HCT116 (cell line): ENCODE data around the gene SLC25A48. TPM values are rescaled to one million over a fixed set of nuclear protein-coding genes. Genes with fewer than 3 reads are reported as not detected.

ENCODE experiments used
- ATAC-seq: fragments of 200-7000 bp; cut with Tn5 transposase; 2 replicates; pipeline ENCODE4 v1.9.1; 2020; ENCODE audit warnings: mild to moderate bottlenecking, moderate library complexity
- BruUV-seq: library from RNA; stranded (reverse); fragments of 400-500 nt; replicated peaks from 2 replicates; lab custom pipeline; 2021; lab: Mats Ljungman, UMichigan
- CTCF ChIA-PET: fragments of 300-600 bp; sonication (Branson Sonifier 250); formaldehyde crosslinking; loops from one replicate; lab custom pipeline; 2021; ENCODE audit warnings: antibody characterized with exemption; lab: Charles Lee
- POLR2A ChIA-PET: fragments of 300-600, 350-600 bp; sonication (Branson Sonifier 250); formaldehyde crosslinking; loops from one replicate; lab custom pipeline; 2021; ENCODE audit warnings: antibody characterized with exemption; lab: Charles Lee
- RAD21 ChIA-PET, 2 experiments: fragments of 300-600 bp; sonication (Branson Sonifier 250); formaldehyde crosslinking; loops; one replicate each; lab custom pipeline; 2023; ENCODE audit warnings: low total read pairs in 2 of 2; ENCODE audit not compliant: uncharacterized antibody in 2 of 2, unreplicated experiment in 2 of 2, low non-redundant PET in 1 of 2; lab: Charles Lee
- DNase-seq: peaks from one replicate; pipeline ENCODE4 v3.0.0-alpha.2; 2010; ENCODE audit warnings: low read depth, low spot score
- H2AFZ ChIP-seq: fragments of 200-600 bp; shearing (Covaris generic), sonication (generic); 2 replicates; pipeline ENCODE4 v1.6.1; 2017; ENCODE audit warnings: low read depth, mixed run types, mixed read lengths, antibody characterized with exemption, low read length; ENCODE audit not compliant: poor library complexity, severe bottlenecking
- H3K27ac ChIP-seq: 2 replicates; pipeline ENCODE4 v1.5.1; 2012; ENCODE audit warnings: low read depth, low read length
- H3K27me3 ChIP-seq: fragments of 200-600 bp; sonication (generic); 2 replicates; pipeline ENCODE4 v1.6.1; 2016; ENCODE audit warnings: mixed run types, low read length, mixed read lengths; ENCODE audit not compliant: insufficient read depth
- H3K36me3 ChIP-seq, 2 experiments: fragments of 200-500 bp in 1 of 2; fragments of 200-600 bp in 1 of 2; sonication (Bioruptor generic) in 1 of 2; sonication (generic) in 1 of 2; 2 replicates each; pipeline versions ENCODE4 v1.5.1 to v1.6.1; 2014 to 2016; ENCODE audit warnings: low read length in 2 of 2, inconsistent platforms in 1 of 2, mixed read lengths in 1 of 2, mixed run types in 1 of 2; ENCODE audit not compliant: insufficient read depth in 2 of 2, control insufficient read depth in 1 of 2
- H3K4me1 ChIP-seq, 2 experiments: fragments of 200-600 bp in 1 of 2; sonication (generic) in 1 of 2; 2 replicates each; pipeline versions ENCODE4 v1.5.1 to v1.6.1; 2012 to 2017; ENCODE audit warnings: low read length in 2 of 2, inconsistent platforms in 1 of 2, mild to moderate bottlenecking in 1 of 2, mixed read lengths in 1 of 2, mixed run types in 1 of 2, moderate library complexity in 1 of 2; ENCODE audit not compliant: insufficient read depth in 2 of 2, control insufficient read depth in 1 of 2
- H3K4me2 ChIP-seq: fragments of 200-600 bp; sonication (generic); 2 replicates; pipeline ENCODE4 v1.6.1; 2017; ENCODE audit warnings: mixed run types, low read length, mixed read lengths
- H3K4me3 ChIP-seq, 2 experiments: fragments of 200-600 bp in 1 of 2; sonication (generic) in 1 of 2; replicated peaks in 1 of 2; 2 replicates each; pipeline ENCODE4 v1.5.1; 2011 to 2016; ENCODE audit warnings: low read length in 2 of 2, control low read depth in 1 of 2, low read depth in 1 of 2, mild to moderate bottlenecking in 1 of 2, mixed read lengths in 1 of 2, mixed run types in 1 of 2
- H3K79me2 ChIP-seq: fragments of 200-600 bp; sonication (generic); 2 replicates; pipeline ENCODE4 v1.6.1; 2017; ENCODE audit warnings: mild to moderate bottlenecking, mixed run types, low read length, moderate library complexity, mixed read lengths; ENCODE audit not compliant: insufficient read depth
- H3K9ac ChIP-seq: fragments of 200-600 bp; sonication (generic); 2 replicates; pipeline ENCODE4 v1.6.1; 2016; ENCODE audit warnings: low read length, mixed read lengths
- H3K9me2 ChIP-seq: fragments of 200-600 bp; sonication (generic), shearing (Covaris generic); 2 replicates; pipeline ENCODE4 v1.6.1; 2017; ENCODE audit warnings: mixed run types, mild to moderate bottlenecking, moderate library complexity; ENCODE audit not compliant: insufficient read depth
- H3K9me3 ChIP-seq, 2 experiments: fragments of 200-500 bp in 1 of 2; fragments of 200-600 bp in 1 of 2; sonication (Bioruptor generic) in 1 of 2; sonication (generic) in 1 of 2; 2 replicates each; pipeline ENCODE4 v1.6.1; 2014 to 2017; ENCODE audit warnings: low read length in 2 of 2, mixed read lengths in 2 of 2, inconsistent platforms in 1 of 2, low read depth in 1 of 2, mild to moderate bottlenecking in 1 of 2, mixed run types in 1 of 2, moderate library complexity in 1 of 2; ENCODE audit not compliant: control insufficient read depth in 1 of 2, insufficient read depth in 1 of 2
- H4K20me1 ChIP-seq: fragments of 200-600 bp; sonication (generic), shearing (Covaris generic); 2 replicates; pipeline ENCODE4 v1.6.1; 2017; ENCODE audit warnings: mixed run types, mild to moderate bottlenecking, moderate library complexity; ENCODE audit not compliant: insufficient read depth
- CEBPB ChIP-seq: IDR thresholded peaks from 2 replicates; pipeline ENCODE4 v1.6.1; 2012; ENCODE audit warnings: low read depth
- CTCF ChIP-seq, 3 experiments: fragments of 200-600 bp in 1 of 3; sonication (generic) in 1 of 3; IDR thresholded peaks in 2 of 3; conservative IDR thresholded peaks in 1 of 3; 2 replicates each; pipeline ENCODE4 v1.5.1; 2012 to 2017; ENCODE audit warnings: low read depth in 2 of 3, low read length in 2 of 3, antibody characterized with exemption in 1 of 3, borderline replicate concordance in 1 of 3, control low read depth in 1 of 3, mild to moderate bottlenecking in 1 of 3, mixed read lengths in 1 of 3, mixed run types in 1 of 3, moderate library complexity in 1 of 3; ENCODE audit not compliant: insufficient read depth in 1 of 3
- ELF1 ChIP-seq: IDR thresholded peaks from 2 replicates; pipeline ENCODE4 v1.6.1; 2012; ENCODE audit warnings: low read depth, borderline replicate concordance
- EZH2phosphoT487 ChIP-seq: fragments of 200-600 bp; IDR thresholded peaks from 2 replicates; pipeline ENCODE4 v1.6.1; 2018; ENCODE audit warnings: antibody characterized with exemption, borderline replicate concordance
- RAD21 ChIP-seq: IDR thresholded peaks from 2 replicates; pipeline ENCODE4 v1.6.1; 2012; ENCODE audit warnings: low read depth, mild to moderate bottlenecking
- SIN3A ChIP-seq: IDR thresholded peaks from 2 replicates; pipeline ENCODE4 v1.6.1; 2012; ENCODE audit warnings: low read depth
- YY1 ChIP-seq: IDR thresholded peaks from 2 replicates; pipeline ENCODE4 v1.6.1; 2011; ENCODE audit warnings: low read length, low read depth, moderate library complexity, mild to moderate bottlenecking; ENCODE audit not compliant: insufficient replicate concordance; ENCODE audit errors: extremely low read depth
- ZFX ChIP-seq: fragments of 450-650 bp; IDR thresholded peaks from 2 replicates; pipeline ENCODE4 v1.6.1; 2017
- intact Hi-C: fragments of 100-400 bp; cut with micrococcal nuclease; formaldehyde crosslinking; loops from 2 replicates; pipeline ENCODE4 v1.10.0; 2022
- total RNA-seq: library from RNA; stranded (reverse); gene quantifications from one replicate; pipeline ENCODE4 v1.2.1, GENCODE V29; 2021; ENCODE audit not compliant: unreplicated experiment

SLC25A48 gene
- total RNA-seq, 1 experiment from 2014 or later: 2.8 TPM

- TF ChIP-seq CTCF (IDR thresholded peaks at IDR 0.05 in 2 of 3, conservative IDR thresholded peaks at IDR 0.05 in 1 of 3; ENCODE audit: borderline replicate concordance in 1 of 3, insufficient read depth in 1 of 3, low read depth in 2 of 3, low read length in 2 of 3) (no peak), RAD21 (no peak), ZFX (no peak), EZH2phosphoT487 (no peak), SIN3A (no peak), YY1 (no peak), ELF1 (no peak), CEBPB (no peak)
- Histone ChIP-seq H3K9me3 (no peaks in the 10 kb centered on the region), H3K36me3 (no peaks in the 10 kb centered on the region), H3K4me3 (no peak overlapping the region), H3K79me2 (no peaks in the 10 kb centered on the region), H4K20me1 (no peaks in the 10 kb centered on the region), H3K9ac (no peak overlapping the region), H3K4me1 (peaks cover 0 to 17% of the 10 kb centered on the region in 2 experiments; a peak in 1 of 4 replicates), H3K27me3 (no peaks in the 10 kb centered on the region), H3K27ac (no peak overlapping the region), H3K9me2 (no peaks in the 10 kb centered on the region), H3K4me2 (no peak overlapping the region), H2AFZ (no peak overlapping the region)
- BruUV-seq: no TSS peak
- intact Hi-C loops: no loop called here
- ChIA-PET CTCF (interaction anchor here (0.5 to 1.8 kb wide), 5 partner anchors 58 to 370 kb away, joined by 3 to 5 read pairs (median 3); no protein-coding TSS in a partner anchor), RAD21 (no interaction called here), POLR2A (no interaction called here)
- DNase-seq (no peak), ATAC-seq (no peak)
These were observed 1.2 kb upstream of the SLC25A48 start for GRCh38 chr5:135832941-135833920.
